HG03378 (cell line): ENCODE results near the gene SLC38A3.
"Not testable (repeated sequence)": the region's sequence is repeated elsewhere in the genome, so short reads cannot be mapped to it uniquely, and the experiment has no call there.

Experiments used
- ATAC-seq: cut with Tn5 transposase; IDR thresholded peaks from one replicate; pipeline ENCODE4 v1.9.1; 2021; ENCODE audit warnings: mild to moderate bottlenecking, moderate library complexity; ENCODE audit not compliant: unreplicated experiment

SLC38A3 gene

DNA sequence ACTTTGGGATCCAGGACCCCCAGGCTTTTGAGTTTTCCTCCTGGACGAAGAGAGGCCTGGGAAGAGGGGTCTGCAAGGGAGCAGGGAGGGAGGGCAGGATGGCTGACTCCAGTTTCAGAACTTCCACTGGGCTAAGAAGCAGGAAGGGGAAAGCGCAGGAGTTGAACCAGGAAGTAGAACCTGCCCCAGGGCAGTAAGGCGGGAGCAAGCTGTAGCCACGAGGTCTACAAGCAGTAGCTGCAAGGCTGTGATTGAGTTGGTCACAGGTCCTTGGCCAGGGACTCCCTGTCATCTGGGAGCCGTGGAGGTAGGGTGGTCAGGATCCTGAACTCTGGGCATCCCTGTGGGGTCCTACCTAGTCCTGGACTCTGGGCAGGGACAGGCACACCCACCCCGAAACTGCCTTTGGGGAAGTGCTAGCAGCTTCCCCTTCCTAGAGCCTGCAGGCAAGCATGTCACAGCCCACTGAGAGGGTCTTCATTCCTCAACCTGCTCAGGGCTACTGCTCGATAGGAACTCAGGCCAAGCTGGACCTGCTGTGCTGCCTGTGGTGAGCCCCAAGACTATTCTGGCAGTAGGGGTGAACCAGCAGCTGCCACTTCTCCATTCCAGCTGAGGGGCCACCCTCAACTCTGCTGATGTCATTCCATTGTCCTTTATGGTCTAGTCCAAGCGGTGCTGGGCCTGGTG, 25.2 kb downstream of the SLC38A3 start:
- ATAC-seq = no peak

DNA sequence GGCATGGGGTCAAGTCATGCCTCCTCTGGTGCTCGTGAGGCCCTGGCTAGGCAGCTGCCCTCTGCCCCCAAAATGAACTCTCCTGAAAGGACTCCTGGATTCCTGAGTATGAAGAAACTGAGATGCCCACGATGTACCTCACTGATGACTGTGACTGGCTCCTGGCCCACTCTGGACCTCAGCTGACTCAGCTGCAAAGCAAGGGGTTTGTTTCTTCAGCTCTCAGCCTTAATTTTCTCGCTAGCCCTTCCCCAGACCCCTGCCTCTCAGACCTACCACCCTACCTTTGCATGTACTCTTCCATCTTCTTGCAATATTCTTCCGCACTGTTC, 25.7 kb downstream of the SLC38A3 start:
- ATAC-seq = no peak

- no peak for ATAC-seq
Observed at GRCh38 chr3:50231581-50231980, 26.5 kb downstream of the SLC38A3 start.

- ATAC-seq = no peak
Observed at GRCh38 chr3:50232303-50232702, 27.2 kb downstream of the SLC38A3 start.

DNA sequence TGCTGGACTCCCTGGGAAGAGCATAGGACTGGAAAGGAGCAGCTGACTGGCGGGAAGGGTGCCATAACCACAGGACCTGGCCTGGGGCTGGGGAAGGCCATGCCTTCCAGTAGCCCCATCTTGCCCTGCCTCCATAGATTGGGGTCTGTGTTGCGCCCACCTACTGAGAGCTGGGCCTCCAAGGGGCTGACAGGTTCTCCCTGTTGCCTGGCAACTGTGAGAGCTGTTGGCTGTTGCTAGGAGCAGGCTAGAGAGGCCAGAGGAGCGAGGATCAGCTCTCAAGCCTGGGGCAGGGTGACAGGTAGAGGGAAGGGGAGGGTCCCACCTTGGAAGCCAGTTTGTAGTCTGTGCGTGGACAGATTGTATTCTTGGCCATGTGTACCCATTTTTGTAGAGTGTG, 28.1 kb downstream of the SLC38A3 start:
- no peak for ATAC-seq

- ATAC-seq = peak; percentile 93
Observed at GRCh38 chr3:50235716-50236483, 30.8 kb downstream of the SLC38A3 start, which contains the start of gene GNAI2. Gene GNAI2 (plus strand): TSS chr3:50236204. CDS start chr3:50236336, 132 bp downstream.

- no peak for ATAC-seq
Observed at GRCh38 chr3:50236484-50237132, 31.5 kb downstream of the SLC38A3 start.

DNA sequence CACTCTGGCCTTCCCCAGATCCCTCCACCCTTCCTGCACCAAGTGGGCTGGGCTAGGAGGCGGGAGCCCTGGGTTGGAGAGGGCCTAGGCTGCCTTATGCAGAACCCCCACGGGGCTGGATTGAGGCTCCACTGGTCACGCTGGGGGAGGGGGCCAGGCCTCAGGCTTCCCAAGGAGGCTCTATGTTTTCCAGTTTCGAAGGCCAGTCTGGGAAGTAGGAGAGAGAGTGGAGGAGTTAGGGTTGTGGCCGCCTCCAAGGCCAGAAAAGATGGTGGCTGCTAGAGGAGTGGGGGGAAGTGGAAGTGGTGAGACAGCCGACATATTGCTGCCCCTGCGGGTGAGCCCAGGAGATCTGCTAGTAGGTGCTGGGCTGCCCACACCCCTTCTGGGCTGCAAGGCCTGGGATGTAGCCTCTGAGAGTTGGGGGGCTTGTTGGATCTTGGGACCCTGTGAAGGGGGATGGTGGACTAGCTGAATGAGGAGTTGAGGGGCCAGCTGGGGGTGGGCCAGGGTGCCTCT, 32.1 kb downstream of the SLC38A3 start:
- no peak for ATAC-seq

- no peak for ATAC-seq
Observed at GRCh38 chr3:50237754-50238548, 32.9 kb downstream of the SLC38A3 start.

- ATAC-seq = no peak
Observed at GRCh38 chr3:50238549-50239026, 33.5 kb downstream of the SLC38A3 start.

GRCh38 chr3:50239649-50240048, 34.6 kb downstream of the SLC38A3 start:
- ATAC-seq = no peak

DNA sequence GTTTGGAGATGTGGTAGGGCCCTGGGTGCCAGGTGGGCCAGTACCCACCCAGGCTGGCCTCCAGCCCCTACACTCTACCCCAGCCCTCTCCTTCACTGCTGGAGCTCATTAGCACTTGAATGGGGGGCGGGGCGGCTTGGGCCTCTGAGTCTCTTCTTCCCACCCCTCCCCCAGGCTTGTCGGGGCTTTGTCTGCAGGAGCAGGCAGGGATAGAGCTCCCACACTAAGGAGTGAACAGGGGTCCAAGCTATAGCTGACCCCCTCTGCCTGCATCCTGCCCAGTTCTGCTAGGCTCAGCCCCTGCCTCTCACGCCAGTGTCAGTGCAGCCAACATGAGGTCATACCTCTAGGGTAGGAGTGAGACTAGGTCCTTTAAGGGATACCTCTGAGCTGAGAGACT, 36.1 kb downstream of the SLC38A3 start:
- ATAC-seq = no peak

DNA sequence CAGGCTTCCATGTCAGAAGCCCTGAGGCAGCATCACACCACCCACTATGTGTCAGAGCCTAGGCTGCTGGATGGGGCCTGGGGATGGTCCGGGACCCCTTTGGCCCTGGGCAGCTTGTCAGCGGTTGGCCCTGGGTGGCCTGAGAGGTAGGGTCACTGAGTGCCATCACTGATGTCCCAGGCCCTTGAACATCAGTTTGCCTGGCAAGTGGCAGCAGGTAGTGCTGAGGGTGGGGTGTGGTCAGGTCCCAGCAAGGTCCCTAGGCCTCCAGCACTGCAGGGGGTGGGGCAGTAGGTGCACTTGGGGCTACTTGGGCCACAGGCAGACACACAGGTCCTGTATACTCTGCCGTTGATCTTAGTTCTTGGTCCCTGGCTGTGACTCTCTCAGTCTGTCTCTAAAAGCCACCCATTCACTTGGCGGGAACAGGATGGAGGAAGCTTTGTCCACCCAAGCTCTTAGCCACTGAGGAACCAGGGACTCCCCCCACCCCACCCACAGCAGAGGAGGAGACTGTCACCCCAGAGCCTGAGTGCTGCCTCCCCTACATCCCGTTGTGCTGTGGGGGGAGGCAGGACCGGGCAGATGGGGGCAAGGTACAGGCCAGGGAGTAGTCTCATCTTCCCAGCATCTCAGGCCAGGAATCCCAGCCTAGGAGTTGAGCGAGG, 36.8 kb downstream of the SLC38A3 start:
- no peak for ATAC-seq

DNA sequence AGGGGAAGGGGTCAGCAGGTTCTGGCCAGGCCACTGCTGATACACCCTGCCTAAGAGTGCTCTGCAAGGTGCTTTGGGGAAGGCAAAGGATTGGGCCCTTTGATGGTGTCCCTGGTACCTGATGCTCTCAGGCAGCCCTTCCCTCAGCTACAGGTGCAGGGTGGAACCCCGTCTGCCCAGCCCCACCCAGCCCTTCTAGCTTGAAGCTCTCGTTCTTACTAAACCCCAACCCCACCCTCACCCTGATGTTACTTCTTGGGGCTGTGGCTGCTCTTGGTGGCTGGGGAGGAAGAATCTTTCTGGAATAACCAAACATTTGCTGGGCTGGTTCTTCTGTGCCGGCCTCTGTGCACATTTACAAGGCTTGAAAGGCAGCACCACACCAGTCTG, 37.3 kb downstream of the SLC38A3 start:
- no peak for ATAC-seq

DNA sequence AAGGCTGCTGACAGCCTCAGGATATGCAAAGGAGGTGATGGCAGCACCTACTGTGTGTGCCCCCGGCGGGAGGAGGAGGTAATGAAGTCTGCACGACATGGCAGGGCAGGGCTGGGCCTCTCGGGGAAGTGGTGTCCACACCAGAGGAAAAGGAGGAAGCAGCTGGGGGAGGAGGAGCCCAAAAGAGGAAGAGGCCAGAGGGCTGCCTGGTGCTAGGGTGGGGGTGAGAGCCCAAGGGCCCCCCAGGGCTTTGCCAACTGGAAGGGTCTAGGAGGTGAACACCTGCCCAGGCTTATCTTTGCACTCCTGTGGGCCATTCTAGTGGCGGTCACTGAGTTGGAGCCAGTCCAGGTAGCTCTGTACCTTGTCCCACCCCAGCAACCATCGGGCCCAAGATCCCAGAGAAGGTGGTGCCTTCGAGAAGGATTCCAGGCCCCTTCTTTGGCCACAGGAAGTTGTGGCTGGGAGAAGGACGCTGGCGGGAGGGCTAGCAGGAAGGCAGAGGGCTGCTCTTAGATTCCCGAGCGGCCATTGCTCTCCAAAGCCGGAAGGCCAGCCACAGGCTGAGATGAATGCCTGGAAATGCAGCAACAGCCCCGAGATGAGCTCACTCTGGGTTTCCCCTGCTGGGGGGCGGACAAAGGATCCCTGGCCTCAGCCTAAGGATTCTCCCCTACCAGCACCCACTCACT, 37.9 kb downstream of the SLC38A3 start:
- ATAC-seq = no peak

- ATAC-seq = no peak
Observed at GRCh38 chr3:50243543-50243895, 38.4 kb downstream of the SLC38A3 start.

- ATAC-seq = not testable (repeated sequence)
Observed at GRCh38 chr3:50244813-50245212, 39.7 kb downstream of the SLC38A3 start.

DNA sequence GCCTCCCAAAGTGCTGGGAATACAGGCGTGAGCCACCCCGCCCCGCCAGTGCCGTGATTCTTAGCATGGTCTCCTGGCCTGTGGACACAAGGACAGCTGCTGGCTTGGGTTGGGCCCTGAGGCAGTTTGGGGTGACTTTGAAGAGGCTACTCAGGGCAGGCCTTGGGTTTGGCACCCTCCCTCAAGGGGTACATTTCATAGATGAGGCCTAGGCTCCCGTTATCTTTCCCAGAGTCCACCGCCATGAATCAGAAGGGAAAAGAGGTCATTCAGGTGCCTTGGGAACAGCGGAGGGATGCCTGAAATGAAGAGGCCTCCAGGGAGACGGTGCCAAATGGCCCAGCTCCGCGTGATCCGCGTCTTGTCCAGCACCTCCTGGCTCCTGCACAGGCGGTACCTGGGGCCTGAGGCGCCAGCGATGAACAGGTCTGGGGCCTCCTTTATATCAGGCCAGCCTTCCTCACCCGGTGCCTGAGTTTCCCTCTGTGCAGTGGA, 40.2 kb downstream of the SLC38A3 start:
- ATAC-seq = no peak

DNA sequence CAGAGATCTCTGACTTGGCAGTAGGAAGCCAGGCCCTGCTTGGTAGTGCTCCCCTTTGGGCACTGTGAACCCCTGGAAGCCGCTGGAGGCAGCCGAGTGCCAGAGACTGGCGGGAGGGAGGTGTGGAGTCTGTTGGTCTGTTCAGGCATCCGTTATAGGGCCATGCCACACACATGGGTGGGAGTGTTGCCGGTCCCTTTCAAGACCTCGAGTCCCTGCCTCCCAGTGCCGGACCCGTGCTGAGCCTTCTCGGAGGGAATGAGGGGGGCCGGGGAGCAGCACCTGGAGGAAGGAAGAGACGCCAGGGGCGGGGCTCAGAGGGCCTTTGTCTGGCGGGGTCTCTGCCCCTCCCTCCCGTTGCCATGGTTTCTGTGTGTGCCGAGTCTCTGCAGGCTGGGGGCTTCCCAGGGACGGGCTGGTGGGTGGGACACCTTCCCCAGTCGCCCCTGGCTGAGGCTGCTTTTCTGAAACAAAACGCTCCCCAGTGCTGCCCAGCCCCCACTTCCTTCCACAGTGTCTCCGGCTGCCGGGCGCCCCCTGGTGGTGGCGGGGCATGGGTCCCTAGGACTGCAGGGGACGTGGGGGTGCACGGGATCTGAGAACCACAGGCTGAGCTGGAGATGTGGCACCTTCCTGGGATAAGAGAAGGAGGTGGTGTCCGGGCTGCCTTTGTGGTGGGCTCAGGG, 40.9 kb downstream of the SLC38A3 start:
- ATAC-seq = peak; percentile 54
